Nephron (organoid): ENCODE measurements around the gene EHF.

Experiments used
- H3K27ac Mint-ChIP-seq, 3 experiments: 2 replicates each; pipeline ENCODE4 v1.8.0; 2020; ENCODE audit warnings: mixed read lengths in 3 of 3, mild to moderate bottlenecking in 2 of 3, moderate library complexity in 1 of 3
- H3K27me3 Mint-ChIP-seq: 2 replicates; pipeline ENCODE4 v1.8.0; 2021; ENCODE audit warnings: low read depth, mild to moderate bottlenecking, moderate library complexity, mixed read lengths
- H3K36me3 Mint-ChIP-seq: 2 replicates; pipeline ENCODE4 v1.8.0; 2020; ENCODE audit warnings: low read depth, mixed read lengths
- H3K4me1 Mint-ChIP-seq: 2 replicates; pipeline ENCODE4 v1.8.0; 2020; ENCODE audit warnings: mixed read lengths
- H3K4me3 Mint-ChIP-seq, 3 experiments: 2 replicates each; pipeline ENCODE4 v1.8.0; 2020; ENCODE audit warnings: mild to moderate bottlenecking in 3 of 3, mixed read lengths in 3 of 3, moderate library complexity in 2 of 3
- H3K9me3 Mint-ChIP-seq: 2 replicates; pipeline ENCODE4 v1.8.0; 2020; ENCODE audit warnings: mixed read lengths
- TF ChIP-seq, protein P1 (sequence below), 3 experiments: fragments of 200-600 bp; sonication (generic); IDR thresholded peaks; one replicate each; pipeline ENCODE4 v1.5.0; 2021; ENCODE audit warnings: antibody characterized with exemption in 3 of 3; ENCODE audit not compliant: unreplicated experiment in 3 of 3

EHF gene

DNA sequence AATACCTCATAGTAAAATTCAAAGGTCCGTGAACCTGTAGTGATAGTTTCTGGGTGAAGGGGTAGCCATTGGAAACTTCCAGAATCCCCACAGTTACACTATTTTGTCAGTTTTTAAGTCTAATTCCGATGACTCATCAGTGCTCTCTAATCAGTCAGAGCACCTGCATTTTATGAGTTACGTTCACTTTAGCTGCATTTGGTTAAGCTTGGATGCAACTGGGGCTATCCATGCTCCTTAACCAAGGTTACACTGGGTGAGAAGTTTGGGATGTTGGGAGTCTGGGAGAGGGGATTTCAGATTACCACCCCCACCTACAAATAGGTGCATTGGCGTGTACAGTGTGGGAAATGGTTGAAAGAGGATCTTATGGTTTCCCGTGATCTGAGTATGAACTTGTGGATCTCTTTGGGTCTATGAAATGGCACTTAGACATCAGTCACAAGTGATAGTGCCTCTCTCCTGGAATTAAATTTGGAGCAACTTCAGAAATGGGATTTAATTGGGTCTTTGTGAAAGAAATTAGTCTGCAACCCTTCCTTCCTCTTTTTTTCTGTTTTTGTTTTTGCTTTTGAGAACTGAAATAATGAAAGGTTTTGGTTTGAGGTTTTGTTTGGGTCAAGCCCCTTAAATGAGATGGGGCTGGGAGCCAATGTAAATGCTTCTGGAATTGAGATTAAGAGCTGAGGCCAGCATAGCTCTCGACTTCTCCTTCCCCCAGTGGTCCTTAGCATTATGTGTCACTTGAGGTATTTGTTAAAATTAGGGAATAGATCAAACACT, 31.5 kb downstream of the EHF start:
- Mint-ChIP-seq H3K27me3 (peaks cover 7% of the 10 kb centered on the region), H3K4me1 (peaks cover 5% of the 10 kb centered on the region), H3K4me3 (no peak overlapping the region), H3K9me3 (no peaks in the 10 kb centered on the region), H3K27ac (no peak overlapping the region), H3K36me3 (no peaks in the 10 kb centered on the region)
- TF ChIP-seq, protein P1, sequence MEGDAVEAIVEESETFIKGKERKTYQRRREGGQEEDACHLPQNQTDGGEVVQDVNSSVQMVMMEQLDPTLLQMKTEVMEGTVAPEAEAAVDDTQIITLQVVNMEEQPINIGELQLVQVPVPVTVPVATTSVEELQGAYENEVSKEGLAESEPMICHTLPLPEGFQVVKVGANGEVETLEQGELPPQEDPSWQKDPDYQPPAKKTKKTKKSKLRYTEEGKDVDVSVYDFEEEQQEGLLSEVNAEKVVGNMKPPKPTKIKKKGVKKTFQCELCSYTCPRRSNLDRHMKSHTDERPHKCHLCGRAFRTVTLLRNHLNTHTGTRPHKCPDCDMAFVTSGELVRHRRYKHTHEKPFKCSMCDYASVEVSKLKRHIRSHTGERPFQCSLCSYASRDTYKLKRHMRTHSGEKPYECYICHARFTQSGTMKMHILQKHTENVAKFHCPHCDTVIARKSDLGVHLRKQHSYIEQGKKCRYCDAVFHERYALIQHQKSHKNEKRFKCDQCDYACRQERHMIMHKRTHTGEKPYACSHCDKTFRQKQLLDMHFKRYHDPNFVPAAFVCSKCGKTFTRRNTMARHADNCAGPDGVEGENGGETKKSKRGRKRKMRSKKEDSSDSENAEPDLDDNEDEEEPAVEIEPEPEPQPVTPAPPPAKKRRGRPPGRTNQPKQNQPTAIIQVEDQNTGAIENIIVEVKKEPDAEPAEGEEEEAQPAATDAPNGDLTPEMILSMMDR (IDR thresholded peaks at IDR 0.05; ENCODE audit: unreplicated experiment in 3 of 3): no peak

DNA sequence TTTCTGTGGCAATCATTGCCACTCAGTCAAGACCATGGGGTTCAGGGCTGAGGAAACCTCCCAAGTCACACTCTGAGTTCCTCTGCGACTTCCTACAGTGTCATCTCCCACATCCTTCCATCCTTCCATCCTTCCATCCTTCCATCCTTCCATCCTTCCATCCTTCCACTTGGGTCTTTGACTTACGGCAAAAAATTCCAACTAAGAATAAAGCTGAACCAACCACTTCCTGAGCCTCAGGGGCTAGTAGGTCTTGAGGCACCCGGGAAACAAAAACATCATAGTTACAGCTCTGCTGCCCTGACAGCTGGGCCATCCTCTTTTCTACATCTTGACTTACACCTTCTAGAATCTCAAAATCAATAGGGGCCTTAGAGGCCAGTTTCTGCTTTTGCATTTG, 32.1 kb downstream of the EHF start:
- no peak overlapping the region for H3K4me3 Mint-ChIP-seq
- TF ChIP-seq, protein P1 (IDR thresholded peaks at IDR 0.05; ENCODE audit: unreplicated experiment in 3 of 3): no peak
- H3K36me3 Mint-ChIP-seq: no peaks in the 10 kb centered on the region
- peaks cover 5% of the 10 kb centered on the region for H3K4me1 Mint-ChIP-seq
- H3K27me3 Mint-ChIP-seq: peaks cover 7% of the 10 kb centered on the region
- H3K9me3 Mint-ChIP-seq: no peaks in the 10 kb centered on the region
- H3K27ac Mint-ChIP-seq: no peak overlapping the region

DNA sequence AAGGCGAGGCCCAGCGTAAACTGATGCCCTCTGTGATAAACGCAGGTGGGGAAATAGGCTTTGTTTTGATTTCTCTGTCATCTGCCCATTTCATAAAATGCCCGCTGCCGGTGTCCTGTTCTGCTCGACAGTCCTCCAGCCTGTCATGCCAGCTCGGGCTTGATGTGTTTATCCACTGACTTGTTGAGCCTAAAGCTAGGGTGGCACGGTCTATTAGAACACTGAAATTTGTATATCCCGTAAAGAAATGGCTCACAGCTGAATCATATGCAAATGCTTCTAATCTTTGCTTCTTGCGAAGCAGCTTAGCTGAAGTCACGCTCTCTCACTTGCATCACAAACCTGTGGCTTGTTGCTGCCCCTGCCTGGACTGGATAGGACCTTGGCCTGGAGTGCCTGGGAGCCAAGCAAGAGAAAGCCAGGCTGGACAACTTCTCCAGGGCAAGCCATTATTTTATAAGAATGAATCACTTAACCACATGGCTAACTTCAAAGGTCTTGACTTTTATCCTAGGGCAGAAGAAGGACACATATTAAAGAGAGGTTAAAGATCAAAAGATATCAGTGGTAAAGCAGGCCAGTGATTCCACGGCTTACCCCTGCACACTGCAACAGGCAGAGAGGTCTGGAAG, 33.1 kb downstream of the EHF start:
- Mint-ChIP-seq H3K4me3 (no peak overlapping the region), H3K27ac (no peak overlapping the region), H3K36me3 (no peaks in the 10 kb centered on the region), H3K4me1 (peaks cover 5% of the 10 kb centered on the region), H3K27me3 (peaks cover 7% of the 10 kb centered on the region), H3K9me3 (no peaks in the 10 kb centered on the region)
- TF ChIP-seq, protein P1 (IDR thresholded peaks at IDR 0.05; ENCODE audit: unreplicated experiment in 3 of 3): no peak

DNA sequence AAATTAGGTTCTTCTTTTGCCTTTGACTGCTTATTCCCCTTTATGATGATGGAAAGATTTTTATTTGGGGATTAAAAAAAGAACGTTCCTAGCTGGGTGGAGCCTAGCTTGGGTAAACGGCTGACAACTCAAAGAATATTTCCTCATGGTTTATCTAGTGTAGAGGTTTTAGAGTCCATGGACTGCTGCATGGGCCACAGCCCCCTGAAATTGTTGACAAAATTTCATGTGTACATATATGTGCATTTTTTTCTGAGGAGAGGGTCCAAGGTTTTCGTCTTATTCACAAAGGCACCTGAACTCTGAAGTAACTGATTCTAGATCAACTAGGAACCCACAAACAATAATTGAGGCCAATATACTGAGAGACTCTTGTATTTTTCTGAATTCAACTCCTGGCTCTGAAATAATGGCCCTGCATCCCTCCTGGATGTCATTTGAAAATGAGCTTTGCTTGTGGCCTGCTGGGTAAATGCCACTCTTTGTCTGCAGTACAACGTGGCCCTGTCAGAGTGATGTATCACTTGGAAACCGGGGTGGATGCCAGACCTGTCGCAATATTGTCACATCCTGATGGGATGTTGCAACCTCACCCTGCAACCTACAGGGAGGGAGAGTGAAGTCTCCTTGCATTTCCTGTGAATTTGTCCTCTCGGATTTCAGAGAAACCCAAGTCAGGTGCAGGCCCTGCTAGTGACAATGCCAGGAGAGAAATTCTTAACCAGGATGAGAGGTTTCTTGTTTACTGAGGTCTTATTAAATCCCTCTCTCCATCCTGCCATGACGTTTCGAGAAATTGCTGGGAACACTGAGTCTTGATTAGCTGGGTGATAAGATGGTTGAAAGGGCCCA, 33.8 kb downstream of the EHF start:
- Mint-ChIP-seq H3K27ac (no peak overlapping the region), H3K27me3 (peaks cover 10% of the 10 kb centered on the region), H3K36me3 (no peaks in the 10 kb centered on the region), H3K9me3 (no peaks in the 10 kb centered on the region), H3K4me1 (peaks cover 5% of the 10 kb centered on the region), H3K4me3 (no peak overlapping the region)
- TF ChIP-seq, protein P1 (IDR thresholded peaks at IDR 0.05; ENCODE audit: unreplicated experiment in 3 of 3): no peak

DNA sequence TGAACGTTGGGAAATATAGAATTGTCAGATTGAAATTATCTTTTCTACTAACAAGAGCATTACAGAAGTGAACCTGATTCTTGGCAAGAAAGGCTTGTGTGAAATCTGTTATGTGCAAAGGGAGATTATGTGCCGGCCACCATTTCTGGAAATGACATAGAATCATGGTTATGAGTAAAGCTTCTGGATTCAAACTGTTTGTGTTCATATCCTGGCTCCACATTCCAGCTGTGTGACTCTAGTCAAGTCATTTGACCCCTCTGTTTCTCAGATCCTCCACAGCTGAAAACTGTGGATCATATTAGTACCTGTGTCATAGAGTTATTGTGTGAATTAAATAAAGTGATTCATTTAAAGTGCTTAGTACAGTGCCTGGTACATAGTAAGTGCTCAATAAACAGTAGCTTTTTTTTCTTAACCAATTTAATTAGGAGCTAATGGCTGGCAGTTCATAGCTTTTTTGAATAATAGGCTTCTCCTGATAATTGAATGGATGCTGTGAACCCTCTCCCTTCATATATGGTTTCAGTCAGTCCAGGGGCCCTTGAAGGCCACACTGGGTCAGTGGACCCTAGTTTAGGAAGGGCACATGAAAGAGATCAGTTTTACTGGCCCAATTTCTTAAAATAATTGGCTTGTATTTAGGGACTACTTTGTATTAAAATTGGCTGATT, 34.6 kb downstream of the EHF start:
- TF ChIP-seq, protein P1 (IDR thresholded peaks at IDR 0.05; ENCODE audit: unreplicated experiment in 3 of 3): no peak
- Mint-ChIP-seq H3K27me3 (peaks cover 10% of the 10 kb centered on the region), H3K36me3 (no peaks in the 10 kb centered on the region), H3K27ac (no peak overlapping the region), H3K9me3 (no peaks in the 10 kb centered on the region), H3K4me3 (no peak overlapping the region), H3K4me1 (peaks cover 4% of the 10 kb centered on the region)
